Fibroblast of skin of scalp (primary cell): ENCODE results near the gene TK2.
"Not testable (repeated sequence)": the region's sequence is repeated elsewhere in the genome, so short reads cannot be mapped to it uniquely, and the experiment has no call there.

Experiments
- DNase-seq: peaks from one replicate; pipeline ENCODE4 v3.0.0-alpha.2; 2013

Gene TK2

DNA sequence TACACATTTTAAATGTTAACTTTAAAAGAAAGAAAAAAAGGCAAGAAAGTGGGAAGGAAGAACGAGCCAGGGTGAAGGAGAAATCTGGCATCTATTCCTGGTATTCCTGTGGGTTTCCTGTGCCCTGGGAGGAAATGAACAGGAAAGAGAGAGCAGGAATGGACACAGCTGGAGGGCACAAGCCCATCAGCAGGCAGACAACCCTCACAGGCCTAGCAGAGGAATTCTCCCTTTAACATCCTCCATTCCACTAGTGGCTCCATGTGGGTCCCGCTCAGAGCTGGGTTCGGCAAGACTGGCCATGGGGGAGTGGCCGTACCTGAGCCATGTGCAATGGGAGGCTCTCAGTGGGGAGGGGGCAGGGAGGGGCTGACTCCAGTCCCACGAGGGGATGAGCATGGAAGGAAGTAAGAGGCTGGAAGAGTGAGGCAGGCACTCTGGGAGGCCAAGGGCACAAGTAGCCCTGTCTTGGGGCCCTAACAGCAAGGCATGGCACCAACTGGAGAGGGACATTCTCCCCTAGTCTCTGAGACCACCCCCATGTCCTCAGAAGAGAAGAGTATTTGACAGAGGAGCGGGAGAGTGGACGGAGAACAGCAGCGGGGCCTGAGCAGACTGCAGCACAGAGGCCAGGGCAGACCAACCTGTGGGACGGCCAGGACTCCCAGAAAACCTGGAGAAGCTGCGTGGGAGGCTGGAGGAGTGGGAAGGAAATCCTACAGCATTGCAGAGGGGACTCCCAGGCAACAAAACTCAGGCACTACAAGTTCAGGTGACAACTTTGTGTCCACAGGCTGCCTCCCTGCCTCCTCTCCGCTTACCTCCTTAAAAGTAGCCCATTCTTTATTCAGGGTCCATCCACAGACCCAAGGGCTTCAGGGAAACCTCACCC is 30.2 kb downstream of the TK2 start:
- DNase-seq, result no peak

DNA sequence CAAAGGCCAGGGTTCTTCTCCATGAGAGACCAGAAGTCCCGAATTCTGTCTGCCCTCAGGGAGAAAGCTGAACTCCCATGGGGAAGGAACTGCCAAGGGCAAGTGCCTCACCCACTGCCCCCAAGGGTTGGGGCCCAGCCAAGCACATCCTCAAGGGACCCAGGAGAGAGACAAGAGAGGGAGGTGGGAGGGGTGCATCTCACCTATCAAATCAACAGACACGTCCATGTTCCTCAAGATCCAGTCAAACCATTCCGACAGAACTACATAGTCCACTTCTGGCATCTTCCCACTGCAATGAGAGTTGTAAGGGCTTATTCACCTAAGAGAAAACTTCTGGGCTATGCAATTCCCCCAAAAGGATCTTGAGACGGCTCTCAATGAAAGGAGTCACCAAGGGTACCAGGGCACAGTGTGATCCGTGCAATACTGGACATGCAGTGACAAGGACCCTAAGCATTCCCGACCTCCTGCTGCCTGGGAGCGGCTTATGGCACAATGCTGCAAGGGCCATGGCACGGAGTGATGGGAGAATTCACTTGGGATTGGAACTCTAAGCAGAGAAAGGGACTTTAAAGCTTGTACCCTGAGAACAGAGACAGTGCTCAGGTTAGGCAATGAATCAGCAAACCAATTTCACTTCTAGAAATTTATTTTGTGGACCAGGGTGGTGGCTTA is 32.2 kb downstream of the TK2 start:
- no peak for DNase-seq

DNA sequence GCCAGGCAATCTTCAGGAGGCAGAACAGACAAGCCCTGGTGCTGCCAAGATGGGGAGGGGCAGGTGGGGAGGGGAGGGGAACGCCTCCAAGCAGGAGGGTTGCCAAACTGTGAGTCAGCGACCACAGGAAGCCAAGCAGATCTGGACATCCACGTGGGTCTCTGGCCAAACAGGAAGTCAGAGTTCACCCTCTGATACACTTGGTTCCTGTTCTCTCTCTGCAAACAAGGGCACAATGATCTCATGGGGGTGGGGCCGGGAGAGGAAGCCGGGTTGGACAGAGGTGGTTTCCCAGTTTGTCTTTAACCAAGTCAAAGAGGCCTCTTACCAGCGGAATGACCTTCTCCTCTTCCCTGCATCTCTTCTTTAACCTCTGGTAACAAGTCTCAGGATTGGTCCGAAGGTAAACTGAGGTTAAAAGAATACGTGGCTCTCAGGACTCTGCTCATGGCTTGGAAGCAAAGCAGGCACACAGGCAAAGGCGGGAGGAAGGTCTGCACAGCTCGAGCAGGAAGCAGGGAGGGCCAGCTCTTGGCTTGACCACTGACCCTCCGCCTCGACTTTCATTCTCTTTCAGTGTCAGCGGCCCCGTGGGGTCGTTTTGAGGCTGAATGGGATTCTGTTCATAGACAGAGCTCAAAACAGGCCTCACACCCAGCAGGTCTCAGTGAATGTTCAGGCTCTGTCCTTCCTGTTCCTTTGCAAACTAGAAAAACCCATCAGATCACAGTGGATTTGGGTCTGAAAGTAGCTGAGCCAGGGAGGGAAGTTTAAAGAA is 32.9 kb downstream of the TK2 start:
- DNase-seq, result peak; percentile 95

DNA sequence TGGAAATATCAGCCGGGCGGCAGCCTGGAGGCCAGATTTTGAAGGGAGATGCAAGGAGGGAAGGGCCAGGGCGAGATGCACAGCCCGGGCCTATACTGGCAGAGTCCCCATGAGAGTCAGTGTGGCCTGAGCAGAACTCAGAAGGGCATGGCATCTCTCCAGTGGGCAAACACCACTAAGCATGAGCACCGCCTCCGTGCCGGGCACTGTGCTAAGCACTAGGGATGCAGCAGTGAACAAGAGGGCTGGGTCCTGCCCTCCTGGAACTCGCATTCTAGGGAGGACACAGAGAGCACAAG is 33.5 kb downstream of the TK2 start:
- no peak for DNase-seq

DNA sequence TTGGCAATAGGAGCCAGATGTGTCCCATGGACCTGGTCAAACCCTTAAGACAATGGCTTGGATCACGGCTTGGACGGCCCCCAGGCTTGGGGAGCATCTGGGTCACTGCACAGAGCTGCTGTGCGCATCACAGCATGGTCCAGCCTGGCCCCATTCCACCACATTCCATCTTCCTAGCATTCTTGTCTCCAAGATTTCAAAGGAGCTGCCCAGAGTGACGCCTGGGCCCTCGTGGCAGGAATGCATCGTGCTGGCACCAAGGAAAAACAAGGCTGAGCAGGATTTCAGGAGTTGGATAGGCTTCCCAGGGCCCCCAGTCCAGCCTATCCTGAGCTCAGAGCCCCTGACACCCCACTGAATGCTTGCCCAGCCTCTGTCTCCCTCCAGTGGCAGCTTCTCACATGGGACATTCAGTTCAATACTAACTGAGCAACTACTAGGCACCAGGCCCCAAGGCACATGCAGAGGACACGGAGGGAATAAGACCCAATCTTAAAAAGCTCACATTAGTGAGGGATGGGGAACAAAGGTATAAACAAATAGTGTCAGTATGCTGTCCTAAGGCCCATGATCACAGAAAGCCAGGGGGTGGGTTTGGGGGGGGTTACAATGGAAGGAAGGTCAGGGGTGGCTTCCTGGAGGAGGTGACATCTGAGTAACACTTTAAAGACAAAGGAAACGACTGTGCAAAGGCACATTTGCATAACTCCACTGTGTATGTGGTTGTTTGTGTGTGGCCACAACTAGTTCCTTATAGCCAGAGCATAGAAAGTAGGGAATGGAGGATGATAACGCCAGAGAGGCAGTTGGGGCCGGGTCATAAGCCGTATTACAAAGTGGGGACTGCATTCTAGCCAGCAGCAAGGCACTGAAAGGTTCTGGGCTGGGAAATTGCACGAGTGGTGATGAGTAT is 34.1 kb downstream of the TK2 start:
- DNase-seq, result peak; percentile 81

DNA sequence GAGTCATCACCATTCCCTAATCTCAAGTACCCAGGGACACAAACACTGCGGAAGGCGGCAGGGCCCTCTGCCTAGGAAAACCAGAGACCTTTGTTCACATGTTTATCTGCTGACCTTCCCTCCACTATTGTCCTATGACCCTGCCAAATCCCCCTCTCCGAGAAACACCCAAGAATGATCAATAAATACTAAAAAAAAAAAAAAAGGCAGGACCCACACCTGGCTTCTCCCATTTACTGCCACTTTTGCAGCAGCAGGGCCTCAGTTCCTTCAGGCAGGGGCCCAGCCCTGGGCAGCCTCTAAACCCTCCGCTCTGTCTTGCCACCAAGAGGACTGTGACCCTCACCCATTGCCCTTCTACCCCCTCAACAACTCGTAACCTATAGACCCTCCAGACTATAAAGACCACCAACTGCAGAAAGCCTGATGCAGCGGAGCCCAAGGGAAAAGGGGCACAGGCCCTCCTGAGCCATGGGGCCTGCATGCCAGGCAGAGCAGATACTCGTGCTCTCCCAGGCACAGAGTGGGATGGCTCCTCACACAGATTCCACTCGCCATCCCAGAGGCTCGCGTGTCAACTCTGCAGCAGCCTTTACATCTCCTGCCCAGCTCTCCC is 34.8 kb downstream of the TK2 start:
- DNase-seq, result not testable (repeated sequence)

DNA sequence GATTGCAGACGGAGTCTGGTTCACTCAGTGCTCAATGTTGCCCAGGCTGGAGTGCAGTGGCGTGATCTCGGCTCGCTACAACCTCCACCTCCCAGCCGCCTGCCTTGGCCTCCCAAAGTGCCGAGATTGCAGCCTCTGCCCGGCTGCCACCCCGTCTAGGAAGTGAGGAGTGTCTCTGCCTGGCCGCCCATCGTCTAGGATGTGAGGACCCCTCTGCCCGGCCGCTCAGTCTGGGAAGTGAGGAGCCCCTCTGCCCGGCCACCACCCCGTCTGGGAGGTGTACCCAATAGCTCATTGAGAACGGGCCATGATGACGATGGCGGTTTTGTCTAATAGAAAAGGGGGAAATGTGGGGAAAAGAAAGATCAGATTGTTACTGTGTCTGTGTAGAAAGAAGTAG is 35.5 kb downstream of the TK2 start:
- DNase-seq, result not testable (repeated sequence)

DNA sequence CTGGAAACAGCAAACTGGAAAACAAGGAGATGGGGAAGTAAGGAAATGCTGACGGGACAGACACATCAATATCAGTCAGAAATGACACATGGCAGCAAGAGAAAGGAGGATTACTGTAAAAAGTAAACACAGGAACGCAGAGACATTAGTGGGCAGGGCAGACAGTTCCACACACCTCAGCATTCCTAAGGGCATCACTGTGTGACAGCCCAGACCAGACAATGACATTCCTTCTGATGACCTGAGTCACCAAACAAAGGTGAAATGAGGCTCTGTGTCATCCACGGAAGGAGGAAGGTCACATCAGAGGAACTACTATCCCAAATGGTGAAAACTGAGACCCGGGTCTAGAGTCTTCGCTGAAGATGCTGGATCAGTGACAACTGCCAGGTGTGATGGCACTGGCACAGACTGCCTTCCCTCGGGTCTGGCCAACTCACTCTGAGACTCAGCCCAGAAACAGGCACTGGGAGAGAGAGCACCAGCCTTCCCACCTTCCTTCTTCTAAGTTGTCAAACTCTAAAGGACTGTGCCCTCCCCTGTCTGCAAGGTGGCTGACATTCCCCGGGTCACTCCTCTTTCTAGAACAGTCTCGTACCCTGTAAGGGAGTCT is 36.7 kb downstream of the TK2 start:
- no peak for DNase-seq

DNA sequence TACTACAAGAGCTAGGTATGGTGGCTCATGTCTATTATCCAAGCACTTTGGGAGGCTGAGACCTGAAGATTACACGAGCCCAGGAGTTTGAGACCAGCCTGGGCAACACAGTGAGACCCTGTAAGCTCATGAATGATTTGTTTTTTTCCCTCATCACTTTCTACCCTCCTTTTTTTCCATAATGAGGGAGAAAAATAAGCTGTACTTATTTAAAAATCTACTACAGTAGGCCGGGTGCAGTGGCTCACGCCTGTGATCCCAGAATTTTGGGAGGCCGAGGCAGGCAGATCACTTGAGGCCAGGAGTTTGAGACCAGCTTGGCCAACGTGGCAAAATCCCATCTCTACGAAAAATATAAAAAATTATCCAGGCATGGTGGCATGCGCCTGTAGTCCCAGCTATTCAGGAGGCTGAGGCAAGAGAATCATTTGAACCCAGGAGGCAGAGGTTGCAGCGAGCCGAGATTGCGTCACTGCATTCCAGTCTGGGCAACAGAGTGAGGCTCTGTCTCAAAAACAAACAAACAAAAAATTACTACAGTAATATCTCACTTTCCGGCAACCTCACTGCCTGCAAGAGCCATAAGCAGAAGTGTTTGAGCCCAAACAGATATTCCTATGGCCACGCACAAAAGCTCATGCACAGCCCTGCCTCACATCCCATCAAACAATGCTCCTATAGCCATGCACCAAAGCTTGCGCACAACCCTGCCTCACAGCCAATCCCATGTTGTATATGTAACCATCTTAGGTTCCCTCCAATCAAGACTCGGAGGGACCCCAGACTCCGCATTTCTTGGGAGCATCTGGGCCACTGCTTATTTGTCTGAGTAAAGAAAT is 37.4 kb downstream of the TK2 start:
- DNase-seq, result peak; percentile 50

DNA sequence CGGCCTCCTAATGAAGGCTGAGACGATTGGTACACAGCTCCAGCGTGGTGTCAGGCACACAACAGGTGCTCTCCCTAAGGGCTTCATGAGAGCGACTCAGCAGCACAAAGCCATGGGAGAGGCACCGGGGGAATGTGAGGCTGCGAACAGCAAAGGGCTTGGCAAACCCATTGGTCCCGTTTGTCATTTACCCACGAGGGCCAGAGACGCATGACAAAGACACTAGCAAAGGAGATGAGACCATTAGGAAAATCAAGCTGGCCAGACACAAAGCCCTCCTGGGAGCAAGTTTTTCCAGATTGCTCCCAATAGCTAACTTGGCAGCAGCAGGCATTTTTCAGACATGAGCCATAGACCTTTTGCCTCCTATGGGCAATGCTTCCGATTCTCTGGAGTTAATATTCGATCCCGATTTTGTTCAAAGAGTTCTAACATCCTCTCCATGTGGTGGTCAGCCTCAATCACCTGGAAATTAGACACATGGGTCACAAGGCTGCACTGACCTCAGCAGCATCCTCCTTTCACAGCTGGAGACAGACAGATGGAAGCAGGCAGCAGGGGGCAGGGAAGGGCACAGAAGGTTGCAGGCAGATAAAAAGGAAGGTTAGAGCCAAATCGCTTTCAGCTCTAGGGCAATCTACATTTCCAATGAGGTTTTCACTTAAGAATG is 38.2 kb downstream of the TK2 start:
- peak; percentile 86 for DNase-seq

DNA sequence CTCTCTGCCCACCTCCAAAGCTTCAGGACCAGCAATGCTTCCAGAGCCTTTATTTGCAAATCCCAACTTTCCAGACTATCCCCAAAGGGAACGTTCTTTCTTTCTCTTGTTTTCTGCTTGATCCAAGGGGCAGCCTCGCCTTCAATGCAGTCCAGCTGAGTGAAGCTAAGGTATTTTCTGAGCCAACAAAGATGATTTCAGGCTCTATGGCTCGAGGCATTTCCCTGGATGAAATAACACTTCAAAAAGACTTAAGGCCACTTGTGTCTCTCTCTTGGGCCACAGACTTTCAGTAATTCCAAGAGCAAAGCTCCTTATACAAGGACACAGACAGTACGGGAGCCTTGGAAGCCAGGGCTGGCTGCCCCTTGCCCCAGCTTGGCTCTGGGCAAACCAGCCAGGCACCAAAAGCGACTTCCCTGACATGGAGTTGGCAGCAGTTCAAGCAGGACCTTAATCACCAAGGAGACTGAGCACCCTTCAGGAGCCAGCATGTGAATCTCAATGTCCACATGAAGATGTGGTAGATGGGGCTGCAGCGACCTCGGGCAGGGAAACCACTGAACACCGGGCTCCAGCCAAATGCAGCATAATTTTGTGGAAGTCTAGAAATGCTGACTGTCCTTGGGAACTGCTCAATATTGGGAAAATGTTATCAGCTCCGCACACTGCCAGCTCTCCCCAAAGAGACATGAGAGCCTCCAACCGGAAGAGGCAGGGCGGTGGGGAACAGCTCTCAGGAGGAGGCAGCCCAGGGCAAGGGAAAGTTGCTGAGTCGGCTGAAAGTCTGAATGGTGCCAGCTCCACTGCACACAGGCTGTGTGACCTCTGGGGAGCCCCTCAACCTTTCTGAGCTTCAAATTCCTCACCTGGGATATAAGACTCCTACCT is 39.0 kb downstream of the TK2 start:
- no peak for DNase-seq

DNA sequence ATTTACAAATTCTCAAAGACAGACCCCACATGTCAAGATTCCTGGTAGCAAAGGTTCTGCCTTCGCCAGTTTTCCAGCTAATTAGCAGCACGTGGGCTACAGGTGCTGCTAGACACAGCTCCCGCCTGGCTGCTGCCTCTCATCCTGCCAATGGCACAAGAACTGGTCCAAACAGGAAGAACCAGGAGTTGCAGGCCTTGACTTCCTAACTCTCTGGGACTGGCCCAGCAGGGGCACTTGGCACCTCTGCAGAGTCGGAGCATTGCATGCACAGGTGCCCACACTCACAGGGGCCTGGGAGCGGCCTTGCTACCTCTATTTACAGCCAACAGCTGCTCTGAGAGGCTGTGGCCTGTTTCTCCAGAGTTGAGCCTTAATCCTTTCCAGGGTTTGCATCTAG is 39.6 kb downstream of the TK2 start:
- DNase-seq, result no peak

DNA sequence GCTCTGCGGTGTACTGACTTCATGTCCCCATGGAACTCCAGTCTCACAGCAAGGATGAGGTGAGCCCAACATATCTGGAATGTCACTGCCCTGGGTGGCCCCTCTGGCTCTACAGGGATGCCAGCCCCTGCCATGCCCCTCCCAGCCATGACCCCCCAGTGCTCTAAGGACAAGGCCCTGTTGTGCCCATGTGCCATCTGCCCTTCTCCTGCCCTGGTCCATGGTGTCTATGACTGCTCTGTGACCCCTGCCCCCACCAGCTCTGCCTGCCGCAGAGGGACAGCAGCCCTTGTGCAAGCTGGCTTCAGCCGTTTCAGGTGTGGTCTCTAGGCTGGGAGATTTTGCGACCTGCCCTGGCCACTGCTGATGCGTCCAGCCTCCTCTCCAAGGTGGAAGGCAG is 40.3 kb downstream of the TK2 start:
- DNase-seq, result no peak

DNA sequence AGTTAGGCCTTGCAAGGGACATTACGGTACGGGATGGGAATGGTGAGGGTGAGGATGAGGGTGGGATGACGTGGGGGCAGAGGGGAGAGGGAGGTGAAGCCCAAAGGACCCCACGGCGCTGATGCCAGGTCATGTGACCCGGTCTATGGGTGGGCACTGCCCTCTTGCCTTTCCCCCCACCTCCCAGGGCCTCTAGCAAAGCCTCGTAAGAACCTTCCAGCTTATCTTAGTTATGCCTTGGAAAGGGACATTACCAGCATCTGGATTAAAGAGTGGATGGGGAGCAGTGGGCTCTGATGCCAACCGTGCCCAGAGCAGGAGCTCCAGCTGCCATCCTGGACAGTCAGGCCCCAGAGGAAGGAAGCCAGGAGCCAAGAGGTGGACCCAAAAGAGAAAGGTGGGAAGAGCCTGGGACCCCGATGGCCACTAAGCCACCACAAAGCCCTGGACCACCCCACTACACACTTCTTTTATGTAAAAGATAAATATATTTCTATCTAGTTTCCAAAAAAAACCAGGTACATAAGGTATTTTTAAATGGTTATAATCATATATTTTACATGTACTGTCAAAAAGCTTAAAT is 40.9 kb downstream of the TK2 start:
- DNase-seq, result no peak

DNA sequence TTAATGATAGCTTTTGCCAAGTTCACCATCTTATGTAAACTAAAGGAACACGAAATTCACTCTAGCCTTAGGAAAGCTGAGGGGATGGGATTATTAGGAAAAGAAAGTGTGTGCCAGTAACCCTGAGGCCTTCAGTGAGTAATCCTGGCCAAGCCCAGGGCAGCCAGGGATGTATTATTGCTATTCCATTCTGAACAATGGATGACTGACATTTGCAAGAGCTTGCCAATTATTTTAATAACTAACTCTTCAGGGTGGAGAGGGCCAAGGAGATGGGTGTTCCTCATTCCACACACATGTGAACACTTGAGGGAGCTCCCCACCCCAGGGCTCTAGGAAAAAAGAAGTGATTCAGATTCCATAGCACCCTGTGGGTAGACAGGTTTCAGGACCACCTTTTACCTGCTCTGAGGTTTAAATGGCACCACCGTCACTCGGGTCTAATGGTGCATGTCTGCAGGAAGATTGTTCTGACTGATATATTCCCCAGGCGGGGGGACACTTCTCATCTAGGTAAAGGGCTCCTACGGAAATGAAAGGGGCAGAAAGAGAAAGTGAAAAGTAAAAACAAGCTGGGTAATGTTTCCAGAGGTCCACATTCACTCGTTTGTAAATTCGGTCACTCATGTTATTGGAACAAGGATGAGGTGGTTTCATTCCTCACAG is 41.5 kb downstream of the TK2 start:
- DNase-seq, result peak; percentile 25

DNA sequence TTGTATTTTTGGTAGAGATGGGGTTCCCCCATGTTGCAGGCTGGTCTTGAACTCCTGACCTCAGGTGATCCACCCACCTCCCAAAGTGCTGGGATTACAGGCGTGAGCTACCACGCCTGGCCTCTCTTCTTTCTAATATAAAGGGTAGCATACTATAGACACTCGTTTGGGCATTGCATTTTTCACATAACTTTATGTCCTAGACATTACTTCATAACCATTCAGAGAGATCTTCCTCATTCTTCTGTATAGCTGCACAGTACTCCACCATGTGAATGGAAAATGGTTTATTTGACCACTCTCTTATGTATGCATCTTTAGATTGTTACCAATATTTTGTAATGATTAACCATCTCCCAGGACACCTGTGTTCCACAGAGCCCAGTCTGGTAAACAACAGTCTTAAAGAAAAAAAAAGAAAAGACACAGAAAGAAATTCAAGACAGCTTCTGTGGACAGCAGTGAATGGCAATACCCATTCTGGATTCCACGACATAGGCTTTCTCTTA is 42.1 kb downstream of the TK2 start:
- no peak for DNase-seq

DNA sequence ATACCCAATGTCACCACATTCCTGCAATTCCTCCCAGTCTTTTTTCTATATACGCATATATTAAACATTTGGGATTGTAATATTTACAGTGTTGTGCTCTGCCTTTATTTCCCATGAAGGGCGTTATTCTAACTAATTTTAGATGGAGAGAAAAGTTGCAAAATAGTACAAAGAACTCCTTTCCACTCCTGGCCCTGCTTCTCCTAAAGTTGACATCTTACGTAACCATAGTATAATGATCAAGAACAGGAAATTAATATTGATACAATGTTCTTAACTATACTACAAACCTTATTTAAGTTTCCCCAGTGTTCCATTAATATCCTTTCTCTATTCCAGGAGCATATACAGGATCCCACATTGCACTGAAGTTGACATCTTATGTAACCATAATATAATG is 46.3 kb downstream of the TK2 start:
- no peak for DNase-seq

DNA sequence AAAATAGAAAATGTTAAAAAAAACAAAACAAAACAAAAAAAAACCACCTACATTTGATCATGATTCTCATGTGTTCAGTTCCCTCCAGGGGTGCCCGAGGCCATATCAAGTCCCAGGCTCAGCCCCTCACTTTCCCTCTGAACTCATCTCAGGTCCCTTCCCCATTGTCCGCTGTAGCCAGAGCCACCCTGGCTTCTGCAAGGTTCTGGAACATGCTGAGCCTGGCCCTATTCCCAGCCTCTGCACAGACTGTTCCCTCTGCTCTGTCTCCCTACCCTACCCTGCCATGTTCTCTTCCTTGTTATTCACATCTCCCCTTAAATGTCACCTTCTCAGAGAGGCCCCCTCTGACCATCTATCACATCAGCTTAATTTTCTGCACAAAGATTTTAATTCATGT is 46.9 kb downstream of the TK2 start:
- DNase-seq, result no peak
